Activated T-helper 17 cell treated with anti-CD3 and anti-CD28 coated beads, Interleukin-2, amount 50 U/mL, for 72 hours (primary cell): ENCODE measurements around the gene NPTX1. TPM values are rescaled to one million over a fixed set of nuclear protein-coding genes. Genes with fewer than 3 reads are reported as not detected.

ENCODE experiments used
- ATAC-seq: fragments of 150-1000 bp; cut with Tn5 transposase; replicated peaks from 2 replicates; pipeline ENCODE4 v1.10.0; 2021; ENCODE audit warnings: mild to moderate bottlenecking, moderate library complexity
- H3K27ac Mint-ChIP-seq: one replicate; pipeline ENCODE4 v1.8.0; 2022; ENCODE audit warnings: mixed read lengths
- H3K27me3 Mint-ChIP-seq: one replicate; pipeline ENCODE4 v1.8.0; 2022; ENCODE audit warnings: mixed read lengths
- H3K36me3 Mint-ChIP-seq: one replicate; pipeline ENCODE4 v1.8.0; 2022; ENCODE audit warnings: low read depth, mild to moderate bottlenecking, mixed read lengths
- H3K4me1 Mint-ChIP-seq: one replicate; pipeline ENCODE4 v1.8.0; 2022; ENCODE audit warnings: mixed read lengths
- H3K4me3 Mint-ChIP-seq: one replicate; pipeline ENCODE4 v1.8.0; 2022; ENCODE audit warnings: mild to moderate bottlenecking, mixed read lengths
- H3K9me3 Mint-ChIP-seq: one replicate; pipeline ENCODE4 v1.8.0; 2022; ENCODE audit warnings: mixed read lengths
- total RNA-seq, 2 donors: library from RNA; stranded (reverse); gene quantifications; one replicate each; pipeline ENCODE4 v1.2.3, GENCODE V29; 2022

The NPTX1 gene
- total RNA-seq, 2 donors from 2014 or later, result 1.5 to 10.2 TPM

GRCh38 chr17:80428796-80429195 lies 47.6 kb downstream of the NPTX1 start:
- H3K27me3 Mint-ChIP-seq, result no peaks in the 10 kb centered on the region
- no peak overlapping the region for H3K27ac Mint-ChIP-seq
- no peak overlapping the region for H3K4me3 Mint-ChIP-seq
- H3K9me3 Mint-ChIP-seq, result no peaks in the 10 kb centered on the region
- H3K4me1 Mint-ChIP-seq, result no peaks in the 10 kb centered on the region
- H3K36me3 Mint-ChIP-seq, result no peaks in the 10 kb centered on the region
- ATAC-seq, result no peak

GRCh38 chr17:80428363-80428762 lies 48.0 kb downstream of the NPTX1 start:
- Mint-ChIP-seq H3K4me3 (no peak overlapping the region), H3K27me3 (no peaks in the 10 kb centered on the region), H3K36me3 (no peaks in the 10 kb centered on the region), H3K4me1 (no peaks in the 10 kb centered on the region), H3K27ac (no peak overlapping the region), H3K9me3 (no peaks in the 10 kb centered on the region)
- no peak for ATAC-seq

GRCh38 chr17:80427366-80428282 lies 48.8 kb downstream of the NPTX1 start:
- Mint-ChIP-seq H3K4me1 (no peaks in the 10 kb centered on the region), H3K27ac (peak overlapping the region; percentile 46), H3K27me3 (no peaks in the 10 kb centered on the region), H3K36me3 (no peaks in the 10 kb centered on the region), H3K4me3 (no peak overlapping the region), H3K9me3 (no peaks in the 10 kb centered on the region)
- no peak for ATAC-seq

GRCh38 chr17:80426671-80427326 lies 49.6 kb downstream of the NPTX1 start:
- Mint-ChIP-seq H3K36me3 (no peaks in the 10 kb centered on the region), H3K9me3 (no peaks in the 10 kb centered on the region), H3K4me1 (no peaks in the 10 kb centered on the region), H3K27ac (peak overlapping the region; percentile 46), H3K27me3 (no peaks in the 10 kb centered on the region), H3K4me3 (no peak overlapping the region)
- ATAC-seq, result peak; percentile 98

GRCh38 chr17:80425835-80426426 lies 50.5 kb downstream of the NPTX1 start:
- ATAC-seq, result no peak
- H3K27ac Mint-ChIP-seq, result peak overlapping the region; percentile 59
- H3K27me3 Mint-ChIP-seq, result no peaks in the 10 kb centered on the region
- H3K9me3 Mint-ChIP-seq, result no peaks in the 10 kb centered on the region
- no peaks in the 10 kb centered on the region for H3K36me3 Mint-ChIP-seq
- no peak overlapping the region for H3K4me3 Mint-ChIP-seq
- no peaks in the 10 kb centered on the region for H3K4me1 Mint-ChIP-seq

- H3K9me3 Mint-ChIP-seq, result no peaks in the 10 kb centered on the region
- no peak overlapping the region for H3K4me3 Mint-ChIP-seq
- H3K36me3 Mint-ChIP-seq, result no peaks in the 10 kb centered on the region
- H3K27me3 Mint-ChIP-seq, result no peaks in the 10 kb centered on the region
- ATAC-seq, result no peak
- no peaks in the 10 kb centered on the region for H3K4me1 Mint-ChIP-seq
- H3K27ac Mint-ChIP-seq, result no peak overlapping the region
Observed at GRCh38 chr17:80424878-80425765, 51.3 kb downstream of the NPTX1 start.

GRCh38 chr17:80424261-80424660 lies 52.1 kb downstream of the NPTX1 start:
- Mint-ChIP-seq H3K27ac (no peak overlapping the region), H3K4me3 (no peak overlapping the region), H3K4me1 (no peaks in the 10 kb centered on the region), H3K27me3 (no peaks in the 10 kb centered on the region), H3K36me3 (peaks cover 5% of the 10 kb centered on the region), H3K9me3 (no peaks in the 10 kb centered on the region)
- ATAC-seq, result no peak

- no peaks in the 10 kb centered on the region for H3K27me3 Mint-ChIP-seq
- no peak overlapping the region for H3K27ac Mint-ChIP-seq
- no peaks in the 10 kb centered on the region for H3K4me1 Mint-ChIP-seq
- H3K36me3 Mint-ChIP-seq, result peaks cover 5% of the 10 kb centered on the region
- ATAC-seq, result no peak
- no peaks in the 10 kb centered on the region for H3K9me3 Mint-ChIP-seq
- no peak overlapping the region for H3K4me3 Mint-ChIP-seq
Observed at GRCh38 chr17:80423536-80424225, 52.7 kb downstream of the NPTX1 start.

- H3K9me3 Mint-ChIP-seq, result no peaks in the 10 kb centered on the region
- no peak for ATAC-seq
Observed at GRCh38 chr17:80422981-80423380, 53.4 kb downstream of the NPTX1 start.

GRCh38 chr17:80422276-80422675 lies 54.1 kb downstream of the NPTX1 start:
- H3K27me3 Mint-ChIP-seq, result no peaks in the 10 kb centered on the region
- H3K4me1 Mint-ChIP-seq, result no peaks in the 10 kb centered on the region
- H3K36me3 Mint-ChIP-seq, result peaks cover 5% of the 10 kb centered on the region
- H3K9me3 Mint-ChIP-seq, result no peaks in the 10 kb centered on the region
- H3K4me3 Mint-ChIP-seq, result no peak overlapping the region
- H3K27ac Mint-ChIP-seq, result no peak overlapping the region
- ATAC-seq, result no peak

More at GRCh38 chr17:80422981-80423380, 53.4 kb downstream of the NPTX1 start:
- peaks cover 5% of the 10 kb centered on the region for H3K36me3 Mint-ChIP-seq
- H3K4me3 Mint-ChIP-seq, result no peak overlapping the region
- H3K27ac Mint-ChIP-seq, result no peak overlapping the region
- H3K27me3 Mint-ChIP-seq, result no peaks in the 10 kb centered on the region
- H3K4me1 Mint-ChIP-seq, result no peaks in the 10 kb centered on the region

- Mint-ChIP-seq H3K4me3 (no peak overlapping the region), H3K27ac (no peak overlapping the region), H3K27me3 (no peaks in the 10 kb centered on the region), H3K9me3 (no peaks in the 10 kb centered on the region), H3K4me1 (peaks cover 6% of the 10 kb centered on the region), H3K36me3 (peaks cover 5% of the 10 kb centered on the region)
- no peak for ATAC-seq
Observed at GRCh38 chr17:80421381-80422090, 54.9 kb downstream of the NPTX1 start.

GRCh38 chr17:80419255-80419654 lies 57.2 kb downstream of the NPTX1 start:
- H3K27me3 Mint-ChIP-seq, result peaks cover 1% of the 10 kb centered on the region
- no peak for ATAC-seq
- H3K4me3 Mint-ChIP-seq, result no peak overlapping the region

GRCh38 chr17:80418589-80418988 lies 57.8 kb downstream of the NPTX1 start:
- Mint-ChIP-seq H3K9me3 (no peaks in the 10 kb centered on the region), H3K4me1 (peaks cover 17% of the 10 kb centered on the region), H3K4me3 (no peak overlapping the region), H3K27me3 (peaks cover 5% of the 10 kb centered on the region), H3K36me3 (peaks cover 5% of the 10 kb centered on the region), H3K27ac (no peak overlapping the region)
- ATAC-seq, result no peak

More at GRCh38 chr17:80419255-80419654, 57.2 kb downstream of the NPTX1 start:
- peaks cover 13% of the 10 kb centered on the region for H3K4me1 Mint-ChIP-seq
- H3K27ac Mint-ChIP-seq, result no peak overlapping the region
- no peaks in the 10 kb centered on the region for H3K9me3 Mint-ChIP-seq
- peaks cover 5% of the 10 kb centered on the region for H3K36me3 Mint-ChIP-seq
